OCI-LY7 (cell line): ENCODE data around the gene STK11IP. TPM values are rescaled to one million over a fixed set of nuclear protein-coding genes. Genes with fewer than 3 reads are reported as not detected.

Experiments
- Bru-seq: library from RNA; stranded (reverse); fragments of 400-500 nt; gene quantifications from one replicate; lab custom pipeline; 2021; lab: Mats Ljungman, UMichigan
- BruChase-seq, 2 experiments: library from RNA; stranded (reverse); fragments of 400-500 nt; gene quantifications; one replicate each; lab custom pipeline; 2021; lab: Mats Ljungman, UMichigan
- BruUV-seq: library from RNA; stranded (reverse); fragments of 400-500 nt; replicated peaks from 2 replicates; lab custom pipeline; 2021; lab: Mats Ljungman, UMichigan
- CTCF ChIA-PET: fragments of 300-600 bp; sonication (Branson Sonifier 250); formaldehyde crosslinking; loops from one replicate; lab custom pipeline; 2022; ENCODE audit warnings: antibody characterized with exemption; ENCODE audit not compliant: unreplicated experiment; lab: Charles Lee
- POLR2A ChIA-PET: fragments of 300-600 bp; sonication (Branson Sonifier 250); formaldehyde crosslinking; loops from one replicate; lab custom pipeline; 2022; ENCODE audit warnings: antibody characterized with exemption; lab: Charles Lee
- DNase-seq: peaks from one replicate; pipeline ENCODE4 v3.0.0-alpha.2; 2015; ENCODE audit warnings: low spot score
- H2AFZ ChIP-seq: fragments of 200-600 bp; sonication (generic), shearing (Covaris generic); 2 replicates; pipeline ENCODE4 v1.6.1; 2014; ENCODE audit warnings: mild to moderate bottlenecking, antibody characterized with exemption, low read length, moderate library complexity
- H3K27ac ChIP-seq: fragments of 200-600 bp; sonication (generic); 2 replicates; pipeline ENCODE4 v1.5.1; 2014; ENCODE audit warnings: mixed run types, low read depth, mild to moderate bottlenecking, moderate library complexity, low read length, inconsistent platforms; ENCODE audit not compliant: poor library complexity, severe bottlenecking
- H3K36me3 ChIP-seq: fragments of 200-600 bp; sonication (generic); 2 replicates; pipeline ENCODE4 v1.6.1; 2014; ENCODE audit warnings: mild to moderate bottlenecking, antibody characterized with exemption, low read length, moderate library complexity, mixed read lengths; ENCODE audit not compliant: insufficient read depth
- H3K4me1 ChIP-seq: fragments of 200-600 bp; sonication (generic); 2 replicates; pipeline ENCODE4 v1.5.1; 2014; ENCODE audit warnings: mild to moderate bottlenecking, low read length; ENCODE audit not compliant: insufficient read depth, poor library complexity, severe bottlenecking
- H3K4me2 ChIP-seq: fragments of 200-600 bp; sonication (generic); 2 replicates; pipeline ENCODE4 v1.6.1; 2014; ENCODE audit warnings: mild to moderate bottlenecking, low read length
- H3K4me3 ChIP-seq: fragments of 200-600 bp; sonication (generic); 2 replicates; pipeline ENCODE4 v1.5.1; 2014; ENCODE audit warnings: mild to moderate bottlenecking, low read depth, low read length; ENCODE audit not compliant: poor library complexity, severe bottlenecking
- H3K79me2 ChIP-seq: fragments of 200-600 bp; sonication (generic); 2 replicates; pipeline ENCODE4 v1.6.1; 2016; ENCODE audit warnings: low read depth, mild to moderate bottlenecking, low read length, moderate library complexity, mixed read lengths; ENCODE audit not compliant: insufficient read depth
- H3K9me2 ChIP-seq: fragments of 200-600 bp; sonication (generic); 2 replicates; pipeline ENCODE4 v1.6.1; 2016; ENCODE audit warnings: mild to moderate bottlenecking, low read length, mixed read lengths; ENCODE audit not compliant: insufficient read depth
- H3K9me3 ChIP-seq: fragments of 200-600 bp; sonication (generic); 2 replicates; pipeline ENCODE4 v1.6.1; 2014; ENCODE audit warnings: mild to moderate bottlenecking, mixed run types, low read length, mixed read lengths
- H4K20me1 ChIP-seq: fragments of 200-600 bp; sonication (generic); 2 replicates; pipeline ENCODE4 v1.6.1; 2014; ENCODE audit warnings: mild to moderate bottlenecking, antibody characterized with exemption, low read length, moderate library complexity, mixed read lengths; ENCODE audit not compliant: insufficient read depth
- CTCF ChIP-seq: fragments of 200-600 bp; sonication (generic); conservative IDR thresholded peaks from 2 replicates; pipeline ENCODE4 v1.5.1; 2014; ENCODE audit warnings: mild to moderate bottlenecking, antibody characterized with exemption, low read length, moderate library complexity, mixed read lengths
- EZH2phosphoT487 ChIP-seq: fragments of 200-600 bp; sonication (generic); IDR thresholded peaks from 2 replicates; pipeline ENCODE4 v1.6.1; 2018; ENCODE audit warnings: low read depth, borderline replicate concordance, mild to moderate bottlenecking, mixed run types, antibody characterized with exemption, low read length, moderate library complexity, mixed read lengths
- intact Hi-C: fragments of 100-400 bp; cut with micrococcal nuclease; formaldehyde crosslinking; loops from one replicate; pipeline ENCODE4 v1.10.0; 2022; ENCODE audit not compliant: unreplicated experiment
- long read RNA-seq: library from polyadenylated mRNA; stranded (forward); transcript quantifications from one replicate; pipeline ENCODE4 v2.0.0, GENCODE V29; 2022
- total RNA-seq, 2 experiments: library from RNA; depleted of rRNA in 1 of 2; stranded (reverse); fragments of >200 nt in 1 of 2; shearing (Covaris generic) in 1 of 2; gene quantifications; 2 replicates each; pipeline ENCODE4 v1.2.3, GENCODE V29; 2014 to 2022

Gene STK11IP
- 16.5 and 26.5 TPM in 2 replicates for total RNA-seq (2014; rRNA removed; shearing (Covaris generic))
- total RNA-seq (2022), result 30.7 and 37.6 TPM in 2 replicates
- Bru-seq, nascent RNA, result percentile 53 among the genes with signal in this experiment
- BruChase-seq, experiment 1, labeled RNA remaining after a 6-hour chase, result percentile 60 among the genes with signal in this experiment
- BruChase-seq, experiment 2, labeled RNA remaining after a 2-hour chase, result percentile 61 among the genes with signal in this experiment
- long read RNA-seq, transcript STK11IP-204 (25 exons, 3,615 nt), result major isoform, 7 of 30 reads
- long read RNA-seq, partial matches to known transcripts, result 14 of 30 reads
- long read RNA-seq, other reads (novel, unspliced or antisense), result 8 of 30 reads

- Histone ChIP-seq H3K79me2 (peaks cover 6% of the 10 kb centered on the region; the same call in 1 of the 2 replicates), H3K4me1 (peaks cover 14% of the 10 kb centered on the region), H3K36me3 (peaks cover 6% of the 10 kb centered on the region; the same call in 1 of the 2 replicates), H3K4me2 (peak within 1 kb of the TSS; percentile 96), H3K27ac (peak within 1 kb of the TSS; percentile 56), H3K9me2 (no peaks in the 10 kb centered on the region), H2AFZ (peak within 1 kb of the TSS; percentile 63), H4K20me1 (no peaks in the 10 kb centered on the region), H3K4me3 (peak within 1 kb of the TSS; percentile 77), H3K9me3 (no peaks in the 10 kb centered on the region)
- peak; percentile 96 for DNase-seq
- POLR2A ChIA-PET, result interaction anchor here (0.6 to 3.4 kb wide), 8 partner anchors 13 to 579 kb away, joined by 3 to 14 read pairs (median 4); partner anchors contain the start of genes CHPF, GMPPA and TMEM198
- TF ChIP-seq EZH2phosphoT487 (no peak), CTCF (no peak)
- BruUV-seq, result no TSS peak
- intact Hi-C loops, result loop anchor here (1.0 to 5.0 kb wide), 3 partner anchors 45 to 210 kb away; partner anchors contain the start of genes CHPF and DNPEP
- CTCF ChIA-PET, result interaction anchor here (0.7 kb wide), 2 partner anchors 10 to 45 kb away, joined by 3 to 4 read pairs; no protein-coding TSS in a partner anchor
Observed at GRCh38 chr2:219597552-219598307, at the start of gene STK11IP. Gene STK11IP (plus strand): TSS chr2:219597857. CDS start chr2:219598120, 263 bp downstream.

DNA sequence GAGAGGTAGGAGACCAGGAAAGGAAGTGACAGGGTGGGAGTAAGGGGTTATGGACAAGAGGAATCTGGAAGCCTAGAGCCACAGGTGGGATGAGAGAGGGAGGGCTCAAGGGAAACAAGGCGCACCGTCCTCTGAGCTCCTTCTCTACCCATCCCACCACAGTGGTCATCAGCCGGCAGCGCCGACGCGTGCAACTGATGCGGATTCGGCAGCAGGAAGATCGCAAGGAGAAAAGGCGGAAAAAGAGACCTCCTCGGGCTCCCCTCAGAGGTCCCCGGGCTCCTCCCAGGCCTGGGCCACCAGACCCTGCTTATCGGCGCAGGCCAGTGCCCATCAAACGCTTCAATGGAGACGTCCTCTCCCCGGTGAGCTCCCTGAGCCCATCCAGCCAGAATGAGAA, 48.7 kb upstream of the STK11IP start:
- Histone ChIP-seq H3K27ac (no peak overlapping the region), H4K20me1 (no peaks in the 10 kb centered on the region), H3K9me2 (no peaks in the 10 kb centered on the region), H3K79me2 (no peaks in the 10 kb centered on the region), H3K4me3 (no peak overlapping the region), H3K9me3 (no peaks in the 10 kb centered on the region), H3K4me1 (peaks cover 7% of the 10 kb centered on the region), H2AFZ (no peak overlapping the region), H3K36me3 (no peaks in the 10 kb centered on the region), H3K4me2 (no peak overlapping the region)
- CTCF ChIA-PET, result no interaction called here
- DNase-seq, result no peak
- no TSS peak for BruUV-seq
- intact Hi-C loops, result no loop called here
- POLR2A ChIA-PET, result no interaction called here
- TF ChIP-seq CTCF, result no peak
- TF ChIP-seq EZH2phosphoT487, result no peak
